Mesothelial cell of epicardium (in vitro differentiated cells): ENCODE results near the gene APP. TPM values are rescaled to one million over a fixed set of nuclear protein-coding genes. Genes with fewer than 3 reads are reported as not detected.

Experiments used
- DNase-seq, 2 experiments: peaks; one replicate each; pipeline ENCODE4 v3.0.0; 2021; ENCODE audit warnings: low spot score in 2 of 2; ENCODE audit not compliant: unreplicated experiment in 2 of 2
- H3K27ac Mint-ChIP-seq: 2 replicates; pipeline ENCODE4 v1.8.0; 2021; ENCODE audit warnings: mixed read lengths
- H3K27me3 Mint-ChIP-seq: 2 replicates; pipeline ENCODE4 v1.8.0; 2021; ENCODE audit warnings: low read depth, mixed read lengths
- H3K36me3 Mint-ChIP-seq: 2 replicates; pipeline ENCODE4 v1.8.0; 2021; ENCODE audit warnings: mixed read lengths
- H3K4me1 Mint-ChIP-seq: 2 replicates; pipeline ENCODE4 v1.8.0; 2021; ENCODE audit warnings: mixed read lengths
- H3K4me3 Mint-ChIP-seq: 2 replicates; pipeline ENCODE4 v1.8.0; 2021; ENCODE audit warnings: mild to moderate bottlenecking, moderate library complexity, mixed read lengths
- H3K9me3 Mint-ChIP-seq: 2 replicates; pipeline ENCODE4 v1.8.0; 2021; ENCODE audit warnings: mixed read lengths
- CTCF ChIP-seq: fragments of 200-600 bp; sonication (generic); IDR thresholded peaks from one replicate; pipeline ENCODE4 v1.5.0; 2021; ENCODE audit warnings: antibody characterized with exemption; ENCODE audit not compliant: unreplicated experiment
- total RNA-seq: library from RNA; stranded (reverse); gene quantifications from 3 replicates; pipeline ENCODE4 v1.2.1, GENCODE V29; 2021

APP gene
- total RNA-seq, 1 donor from 2014 or later = 495 TPM

- Mint-ChIP-seq H3K36me3 (peaks cover 17% of the 10 kb centered on the region), H3K4me3 (no peak overlapping the region), H3K9me3 (peaks cover 28% of the 10 kb centered on the region), H3K27ac (peak overlapping the region; percentile 37), H3K27me3 (no peaks in the 10 kb centered on the region), H3K4me1 (peaks cover 52% of the 10 kb centered on the region)
- TF ChIP-seq CTCF = no peak
- DNase-seq = no peak
Measured at GRCh38 chr21:25842925-25843324, 327.6 kb downstream of the APP start.

- peaks cover 8% of the 10 kb centered on the region for H3K36me3 Mint-ChIP-seq
- H3K27me3 Mint-ChIP-seq = no peaks in the 10 kb centered on the region
- no peak for TF ChIP-seq CTCF
- peaks cover 60% of the 10 kb centered on the region for H3K4me1 Mint-ChIP-seq
- H3K9me3 Mint-ChIP-seq = peaks cover 17% of the 10 kb centered on the region
- DNase-seq = no peak
- peak overlapping the region; percentile 96 for H3K27ac Mint-ChIP-seq
- H3K4me3 Mint-ChIP-seq = no peak overlapping the region
Measured at GRCh38 chr21:25838809-25839208, 331.8 kb downstream of the APP start.

GRCh38 chr21:25837533-25838265 lies 332.9 kb downstream of the APP start:
- Mint-ChIP-seq H3K36me3 (peaks cover 12% of the 10 kb centered on the region), H3K4me1 (peaks cover 56% of the 10 kb centered on the region), H3K4me3 (no peak overlapping the region), H3K9me3 (peaks cover 23% of the 10 kb centered on the region), H3K27me3 (no peaks in the 10 kb centered on the region), H3K27ac (peak overlapping the region; percentile 96)
- no peak for TF ChIP-seq CTCF
- no peak for DNase-seq

GRCh38 chr21:25836396-25836795 lies 334.2 kb downstream of the APP start:
- no peak for TF ChIP-seq CTCF
- Mint-ChIP-seq H3K4me1 (peaks cover 51% of the 10 kb centered on the region), H3K27me3 (no peaks in the 10 kb centered on the region), H3K9me3 (peaks cover 33% of the 10 kb centered on the region), H3K4me3 (no peak overlapping the region), H3K27ac (peak overlapping the region; percentile 96), H3K36me3 (peaks cover 17% of the 10 kb centered on the region)
- no peak for DNase-seq

- Mint-ChIP-seq H3K27ac (peak overlapping the region; percentile 90), H3K27me3 (no peaks in the 10 kb centered on the region), H3K4me3 (no peak overlapping the region), H3K9me3 (peaks cover 25% of the 10 kb centered on the region), H3K4me1 (peaks cover 51% of the 10 kb centered on the region), H3K36me3 (peaks cover 12% of the 10 kb centered on the region)
- TF ChIP-seq CTCF = no peak
- no peak for DNase-seq
Measured at GRCh38 chr21:25834381-25834780, 336.2 kb downstream of the APP start.
